8988T (cell line): ENCODE results near the gene DOP1A.
"Not testable (repeated sequence)": the region's sequence is repeated elsewhere in the genome, so short reads cannot be mapped to it uniquely, and the experiment has no call there.

Experiments
- DNase-seq: peaks from one replicate; pipeline ENCODE4 v3.0.0; 2011

The DOP1A gene

DNA sequence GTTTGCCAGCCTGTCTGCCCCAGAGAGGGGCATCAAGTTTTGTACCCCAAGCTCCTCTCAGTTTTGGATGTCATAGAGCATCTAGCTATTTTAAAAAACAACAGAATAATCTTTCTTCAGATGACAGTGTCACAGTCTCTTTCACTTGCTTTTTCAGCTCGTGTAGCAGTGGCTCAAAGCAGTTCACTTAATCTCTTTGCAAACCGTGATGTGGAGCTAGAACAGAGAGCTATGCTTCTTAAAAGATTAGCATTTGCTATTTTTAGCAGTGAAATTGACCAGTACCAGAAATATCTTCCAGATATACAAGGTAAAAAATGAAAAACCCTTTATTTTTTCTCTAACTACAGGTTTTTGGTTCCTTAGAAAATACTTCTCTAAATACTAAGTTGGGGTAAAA is 88.3 kb downstream of the DOP1A start:
- no peak for DNase-seq

DNA sequence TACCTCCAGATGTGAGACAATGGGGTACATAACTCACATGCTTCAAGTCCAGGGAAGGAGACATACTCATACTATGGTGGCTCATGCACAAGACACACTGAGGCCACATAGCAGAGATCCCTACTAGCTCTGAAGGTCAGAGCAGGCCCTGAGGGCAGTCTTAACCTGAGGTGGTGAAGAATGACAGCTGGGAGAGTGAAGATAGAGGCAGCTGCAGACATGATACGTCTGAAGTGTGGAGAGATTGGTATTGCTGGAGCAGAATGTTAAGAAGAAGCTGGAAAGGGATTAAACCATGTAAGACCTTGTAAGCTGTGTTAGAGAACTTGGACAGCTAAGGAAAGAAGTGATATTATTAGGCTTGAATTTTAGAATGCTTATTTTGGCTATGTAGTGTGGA is 92.7 kb downstream of the DOP1A start:
- DNase-seq, result no peak

DNA sequence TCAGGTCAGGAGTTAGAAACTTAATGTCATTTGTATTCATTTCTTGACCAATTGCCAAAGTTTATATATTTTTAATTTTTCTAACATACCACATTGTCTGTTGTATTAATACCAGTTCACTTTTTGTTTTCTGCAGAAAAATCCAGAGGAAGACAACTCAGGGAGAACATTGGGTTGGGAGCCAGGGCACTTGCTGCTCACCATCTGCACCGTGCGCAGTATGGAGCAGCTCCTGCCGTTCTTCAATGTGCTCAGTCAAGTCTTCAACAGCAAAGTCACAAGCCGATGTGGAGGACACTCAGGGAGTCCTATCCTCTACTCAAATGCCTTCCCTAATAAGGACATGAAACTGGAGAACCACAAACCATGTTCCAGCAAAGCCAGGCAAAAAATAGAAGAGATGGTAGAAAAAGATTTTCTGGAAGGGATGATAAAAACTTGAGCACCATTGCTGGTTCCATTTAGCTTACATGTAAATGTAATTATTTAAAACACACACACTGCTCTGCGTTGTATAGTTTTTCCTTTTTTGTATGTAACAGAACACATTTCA is 100.3 kb downstream of the DOP1A start:
- DNase-seq, result no peak

DNA sequence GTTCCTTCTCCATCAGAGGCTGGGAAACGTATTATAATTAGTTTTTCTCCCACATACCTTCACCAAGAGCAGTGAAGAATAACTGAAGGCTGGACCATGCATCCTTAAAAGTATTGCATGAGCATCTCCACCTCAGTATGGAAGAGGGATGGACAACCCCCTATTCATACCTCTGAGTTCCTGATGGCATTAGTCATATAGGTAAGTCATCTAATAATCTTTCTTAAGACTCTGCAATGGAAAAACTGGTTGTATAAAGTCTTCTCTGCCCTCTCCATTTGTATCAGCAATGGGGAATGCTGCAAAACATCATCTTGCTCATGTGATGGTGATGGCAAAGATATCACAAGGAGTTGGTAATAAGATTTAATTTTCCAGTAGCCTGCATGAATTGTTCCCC is 101.1 kb downstream of the DOP1A start:
- DNase-seq, result no peak

GRCh38 chr6:83169106-83169505 is 101.6 kb downstream of the DOP1A start:
- DNase-seq, result no peak

DNA sequence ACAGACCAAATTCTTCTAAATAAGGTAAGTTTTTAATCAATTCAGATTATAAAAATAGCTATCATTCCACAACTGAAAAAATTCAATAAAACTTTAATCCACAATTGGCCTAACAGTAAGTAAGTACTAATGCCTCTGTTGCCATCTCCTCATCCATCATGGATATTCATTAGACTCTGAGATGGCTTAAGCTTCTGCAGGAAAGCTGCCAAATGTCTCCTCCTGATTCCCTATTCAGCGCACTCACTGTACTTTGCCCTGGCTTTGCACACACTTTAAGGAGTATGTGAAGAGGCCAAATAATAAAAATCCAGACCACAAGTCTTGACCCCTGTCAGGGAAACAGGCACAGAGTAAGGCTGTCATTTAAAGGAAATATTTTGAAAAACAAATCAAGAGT is 102.0 kb downstream of the DOP1A start:
- DNase-seq, result no peak

GRCh38 chr6:83176246-83176645 is 108.8 kb downstream of the DOP1A start:
- DNase-seq, result no peak

DNA sequence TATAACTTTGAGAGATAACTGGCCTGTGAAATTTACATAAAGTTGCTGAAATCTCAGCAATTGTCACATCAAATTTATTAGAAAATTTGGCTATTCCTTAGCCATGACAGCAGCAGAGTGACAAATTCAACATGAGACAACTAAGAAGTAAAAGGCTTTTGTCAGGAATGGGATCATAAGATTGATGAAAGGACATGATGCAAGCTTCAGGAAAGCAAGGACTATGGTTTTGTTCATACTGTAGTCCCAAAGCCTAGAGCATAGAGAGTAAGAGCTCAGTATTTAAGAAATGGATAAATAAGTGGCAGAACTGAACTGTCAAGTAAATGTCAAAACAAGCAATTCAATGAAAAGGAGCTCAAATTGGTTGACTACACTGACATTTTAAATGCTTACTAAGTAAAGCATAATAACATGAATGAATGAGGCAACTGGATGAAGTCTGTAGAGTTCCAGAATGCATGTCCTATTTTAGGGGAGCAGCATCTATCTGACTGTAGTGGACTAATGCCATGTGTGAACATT is 113.0 kb downstream of the DOP1A start:
- DNase-seq, result no peak

- DNase-seq, result no peak
These were observed 114.6 kb downstream of the DOP1A start for GRCh38 chr6:83182114-83182513.

- DNase-seq, result no peak
These were observed 115.8 kb downstream of the DOP1A start for GRCh38 chr6:83183082-83183828.

DNA sequence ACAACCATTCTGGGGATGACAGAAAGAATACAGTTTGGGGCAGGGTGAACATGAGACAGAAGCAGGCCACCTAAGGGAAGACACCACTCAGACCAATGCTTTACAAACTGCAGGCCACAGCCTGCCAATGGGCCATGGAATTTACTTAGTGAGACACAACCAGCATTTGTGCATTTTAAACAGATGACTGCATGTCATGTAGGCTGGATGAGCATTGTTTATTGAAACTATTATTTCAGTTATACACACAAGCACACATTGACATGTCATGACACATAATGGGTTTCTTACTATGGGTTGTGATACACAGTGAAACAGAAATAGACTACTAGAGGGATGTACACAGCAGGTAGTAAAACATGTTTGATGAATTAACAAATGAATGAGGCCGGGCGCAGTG is 117.6 kb downstream of the DOP1A start:
- DNase-seq, result no peak

- DNase-seq, result no peak
These were observed 121.0 kb downstream of the DOP1A start for GRCh38 chr6:83188501-83188900.

DNA sequence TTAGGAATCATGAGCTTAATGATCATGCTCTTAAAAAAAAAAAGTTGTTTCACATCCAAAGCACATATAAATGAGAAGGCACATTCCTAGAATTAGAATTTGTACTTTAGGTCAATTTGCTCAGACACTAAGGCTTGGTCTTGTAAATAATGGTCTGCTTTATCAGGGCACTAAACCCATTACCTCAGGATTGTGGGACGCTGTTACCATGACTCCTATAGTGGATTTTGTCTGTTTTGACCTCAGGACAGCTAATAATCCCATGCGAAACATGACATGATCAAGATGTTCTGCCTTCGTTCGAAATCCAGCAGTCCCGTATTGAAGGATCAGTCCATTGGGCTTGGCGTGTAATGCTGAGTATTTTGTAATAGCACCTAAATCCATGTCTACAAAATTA is 123.2 kb downstream of the DOP1A start:
- no peak for DNase-seq

- not testable (repeated sequence) for DNase-seq
These were observed 124.5 kb downstream of the DOP1A start for GRCh38 chr6:83191974-83192373.

DNA sequence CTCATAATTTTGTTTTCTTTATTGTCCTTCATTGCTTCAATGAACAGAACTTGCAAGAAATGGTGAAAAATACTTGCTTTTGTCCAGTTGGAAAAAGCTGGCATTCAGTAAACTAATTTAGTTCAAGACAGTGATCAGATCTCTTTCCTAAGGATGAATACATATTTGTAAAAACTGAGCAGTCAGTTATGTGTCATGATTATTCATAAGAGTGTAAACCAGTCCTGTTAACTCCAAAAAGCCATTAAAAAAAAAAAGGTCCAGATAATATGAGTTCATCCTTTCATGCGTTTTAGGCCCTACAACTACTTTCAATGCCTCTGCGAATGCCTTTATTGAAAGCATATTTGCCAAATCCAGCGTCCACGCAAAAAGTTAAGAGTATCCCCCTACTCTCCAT is 125.0 kb downstream of the DOP1A start:
- DNase-seq, result no peak

DNA sequence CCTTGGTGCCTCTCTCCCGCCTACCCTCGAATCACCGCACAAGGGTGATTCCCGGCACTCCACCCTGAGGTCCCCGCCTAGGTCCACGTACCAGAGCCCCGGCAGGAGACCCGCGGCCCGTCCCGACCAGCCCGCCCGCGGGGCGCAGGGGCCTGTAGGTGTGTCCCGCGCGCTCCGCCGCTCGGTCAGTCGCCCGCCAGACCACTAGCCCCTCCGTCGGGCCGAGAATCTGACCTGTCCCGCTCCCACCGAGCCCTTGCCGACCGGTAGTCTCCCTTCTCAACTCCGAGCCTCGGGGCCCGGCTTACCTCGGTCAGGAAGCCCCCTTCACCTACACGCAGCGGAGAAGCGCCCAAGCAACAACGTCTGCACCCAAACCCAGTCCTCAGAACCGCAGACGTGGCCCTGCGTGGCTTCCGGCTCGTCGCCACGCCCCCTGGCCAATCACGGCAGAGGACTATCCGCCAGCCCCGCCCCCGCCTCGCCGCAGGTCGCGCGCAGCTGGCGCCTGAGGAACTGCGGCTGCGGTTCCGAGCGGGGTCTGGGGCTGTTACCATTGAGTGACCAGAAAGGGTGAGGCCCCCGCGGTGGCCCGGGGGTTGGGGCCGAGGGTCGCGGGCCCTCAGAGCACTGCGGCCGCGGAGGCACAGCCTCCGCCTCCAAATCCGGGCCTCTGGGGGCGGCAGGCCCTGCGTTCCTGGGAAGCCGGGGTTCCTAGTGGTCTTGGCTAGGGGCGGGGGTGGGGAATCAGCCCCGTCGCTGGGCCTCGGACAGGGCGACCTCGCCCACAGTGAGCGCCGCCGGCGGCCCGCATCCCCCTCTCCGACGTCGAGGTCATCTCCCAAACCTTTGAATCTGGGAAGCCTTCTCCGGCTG is 125.6 kb downstream of the DOP1A start, which contains the start of the genes PGM3 and RWDD2A:
Gene PGM3, minus strand, starts transcription at position 395 of the 876 bp plus-strand sequence. CDS start 2,253 bp downstream, outside the sequence.
Gene RWDD2A, plus strand, starts transcription at position 487 of the 876 bp plus-strand sequence. CDS start 1,095 bp downstream, outside the sequence.
- DNase-seq, result peak; percentile 92

GRCh38 chr6:83193747-83194566 is 126.5 kb downstream of the DOP1A start:
- DNase-seq, result peak; percentile 79

DNA sequence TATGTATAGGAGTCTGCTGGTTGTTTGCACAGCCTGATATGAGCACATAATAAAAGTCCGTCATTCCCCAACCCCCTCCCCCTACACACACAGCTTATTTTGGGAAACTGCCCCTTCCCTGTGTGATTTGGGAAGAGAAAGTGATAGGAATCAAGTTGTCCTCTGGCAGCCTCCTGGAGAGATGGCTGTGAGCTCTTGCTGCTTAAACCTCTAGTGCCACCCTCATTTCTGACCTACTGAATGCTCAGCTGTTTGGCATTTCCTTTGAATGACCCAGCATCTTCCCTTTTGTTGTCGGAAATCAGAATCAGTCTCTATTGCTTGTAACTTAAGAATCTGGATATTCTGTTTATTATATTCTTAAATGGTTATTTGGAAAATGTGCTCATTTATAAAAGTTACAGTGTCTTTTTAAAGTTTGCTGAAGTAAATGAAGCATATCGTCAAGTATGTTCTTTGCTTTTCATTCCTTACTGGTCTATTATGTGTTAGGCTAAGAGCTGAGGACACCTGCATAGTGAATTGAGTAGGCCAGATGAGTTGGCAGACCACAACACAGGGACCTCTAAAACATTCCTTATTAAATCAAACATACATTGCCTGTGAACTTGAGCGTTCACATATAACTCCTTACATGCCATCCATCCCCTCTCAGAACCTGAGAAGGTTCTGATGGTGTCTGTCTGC is 131.2 kb downstream of the DOP1A start:
- no peak for DNase-seq

GRCh38 chr6:83199173-83199862 is 131.8 kb downstream of the DOP1A start:
- DNase-seq, result no peak

- no peak for DNase-seq
These were observed 132.4 kb downstream of the DOP1A start for GRCh38 chr6:83199863-83200225.

DNA sequence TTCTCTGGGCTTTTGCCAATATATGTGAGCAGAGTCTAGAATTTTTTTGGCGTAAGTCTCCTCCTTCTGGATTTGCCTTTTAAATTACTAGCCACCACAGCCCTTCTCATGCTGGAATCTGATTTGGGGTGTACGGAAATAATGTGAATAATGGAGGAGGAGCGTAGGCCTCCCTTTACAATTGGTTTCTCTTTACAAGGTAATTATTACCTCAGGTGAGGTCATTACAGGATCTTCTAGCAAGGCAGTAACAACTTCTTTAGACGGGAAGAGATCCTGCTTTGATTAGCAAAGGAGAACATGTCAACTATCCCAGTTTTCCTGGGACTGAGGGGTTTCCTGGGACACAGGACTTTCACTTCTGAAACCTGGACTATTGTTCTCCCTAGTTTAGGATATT is 134.6 kb downstream of the DOP1A start:
- no peak for DNase-seq
